Spleen (tissue), 11 donors: Measurements from ENCODE around the gene COBL. TPM values are rescaled to one million over a fixed set of nuclear protein-coding genes. Genes with fewer than 3 reads are reported as not detected.

ENCODE experiments used
- DNase-seq: peaks from one replicate; pipeline ENCODE4 v3.0.0-alpha.2; 2020
- H3K27ac ChIP-seq, 8 donors: fragments of 200-600 bp; sonication (generic) in 7 of 8; 1 replicate in 4 of 8; 2 replicates in 4 of 8; pipeline versions ENCODE4 v1.5.0 to v1.8.0; 2016 to 2021; ENCODE audit warnings: inconsistent platforms in 4 of 8, mild to moderate bottlenecking in 4 of 8, moderate library complexity in 1 of 8
- H3K27me3 ChIP-seq, 7 donors: fragments of 200-600 bp; sonication (generic) in 6 of 7; replicated peaks in 1 of 7; 1 replicate in 4 of 7; 2 replicates in 3 of 7; pipeline versions ENCODE4 v1.5.0 to v1.8.0; 2016 to 2021; ENCODE audit warnings: inconsistent platforms in 3 of 7, mild to moderate bottlenecking in 1 of 7
- H3K36me3 ChIP-seq, 6 donors: fragments of 200-600 bp; sonication (generic) in 5 of 6; 1 replicate in 4 of 6; 2 replicates in 2 of 6; pipeline versions ENCODE4 v1.5.0 to v1.8.0; 2016 to 2021; ENCODE audit warnings: inconsistent platforms in 2 of 6
- H3K4me1 ChIP-seq, 6 donors: fragments of 200-600 bp; sonication (generic) in 5 of 6; 1 replicate in 3 of 6; 2 replicates in 3 of 6; pipeline versions ENCODE4 v1.5.0 to v1.8.0; 2016 to 2021; ENCODE audit warnings: inconsistent platforms in 3 of 6
- H3K4me3 ChIP-seq, 8 donors: fragments of 200-600 bp; sonication (generic) in 7 of 8; 1 replicate in 4 of 8; 2 replicates in 4 of 8; pipeline versions ENCODE4 v1.5.0 to v1.8.0; 2016 to 2021; ENCODE audit warnings: inconsistent platforms in 4 of 8, mild to moderate bottlenecking in 4 of 8, moderate library complexity in 2 of 8
- H3K9me3 ChIP-seq, 8 donors: fragments of 200-600 bp; sonication (generic) in 7 of 8; 1 replicate in 4 of 8; 2 replicates in 4 of 8; pipeline versions ENCODE4 v1.5.0 to v1.8.0; 2016 to 2021; ENCODE audit warnings: inconsistent platforms in 4 of 8
- CTCF ChIP-seq, 11 experiments: fragments of 200-600 bp in 7 of 11; fragments of 450-650 bp in 4 of 11; sonication (generic) in 4 of 11; IDR thresholded peaks in 8 of 11; conservative IDR thresholded peaks in 3 of 11; 1 replicate in 7 of 11; 2 replicates in 4 of 11; pipeline versions ENCODE4 v1.4.0 to v1.8.0; 2016 to 2021; ENCODE audit warnings: antibody characterized with exemption in 11 of 11, inconsistent platforms in 4 of 11, mild to moderate bottlenecking in 1 of 11
- POLR2A ChIP-seq, 3 donors: fragments of 450-650 bp; IDR thresholded peaks; one replicate each; pipeline ENCODE4 v1.5.1; 2017; ENCODE audit warnings: antibody characterized with exemption in 3 of 3, mild to moderate bottlenecking in 1 of 3
- POLR2AphosphoS5 ChIP-seq, 3 donors: sonication (generic); formaldehyde crosslinking; IDR thresholded peaks; one replicate each; pipeline ENCODE4 v1.5.1; 2017; ENCODE audit warnings: antibody characterized with exemption in 3 of 3
- WGBS, 5 donors: extraction: QIAGEN DNeasy Blood & Tissue Kit in 3 of 5; methylation state at CpG; one replicate each; pipeline versions ENCODE4 v1.1.5 to v1.1.7; 2013 to 2018; 5-methylcytosine and 5-hydroxymethylcytosine counted together
- intact Hi-C: fragments of 100-400 bp; cut with DNase I; formaldehyde crosslinking; loops from one replicate; pipeline ENCODE4 v1.15.0; 2023; ENCODE audit warnings: low total_unique reads
- polyA plus RNA-seq, 3 donors: library from polyadenylated mRNA; stranded (reverse); fragments of 200-250 nt; gene quantifications; one replicate each; pipeline ENCODE4 v1.2.1, GENCODE V29; 2013
- total RNA-seq, 7 donors: library from RNA; depleted of rRNA in 3 of 7; stranded (reverse); fragments of >200 nt in 3 of 7; fragmentation: NEBNext Ultra II Directional in 4 of 7; extraction: Animal tissue kit (Norgen Biotek cat#: 25700) in 4 of 7; gene quantifications; one replicate each; pipeline versions ENCODE4 v1.1.0 to v1.2.1, GENCODE V29; 2016 to 2021
- donor health status: healthy with polysubstance abuse.
- donor health status: DM: no; HTN: no; CAD: no; lungs with moderate emphysema.
- donor health status: DM: no; HTN: no; CAD: no.
- donor health status: Bipolar disorder and iron deficiency.
- donor health status: healthy.
- donor health status: DM: no; HTN: no; CAD: no.
- donor health status: DM: yes; HTN: yes; CAD: no.

Gene COBL
- total and polyA plus RNA-seq, 10 donors, result 0.09 to 0.80 (median 0.57) TPM; not detected in 1

- intact Hi-C loops, result no loop called here
- no peaks in the 10 kb centered on the region for H3K36me3 ChIP-seq
- no peak overlapping the region for H3K4me3 ChIP-seq
- no peaks in the 10 kb centered on the region for H3K4me1 ChIP-seq
- no peak overlapping the region for H3K27ac ChIP-seq
- WGBS, 5 donors, result 66 to 80% (median 75%) methylated on average over 3 of the region's 3 CpGs
- H3K9me3 ChIP-seq, result peaks cover 0 to 24% (median 19%) of the 10 kb centered on the region in 8 donors
- no peak for DNase-seq
- H3K27me3 ChIP-seq, result no peaks in the 10 kb centered on the region
- TF ChIP-seq CTCF (IDR thresholded peaks at IDR 0.05 in 8 of 11, conservative IDR thresholded peaks at IDR 0.05 in 3 of 11) (no peak), POLR2A (IDR thresholded peaks at IDR 0.05) (no peak), POLR2AphosphoS5 (IDR thresholded peaks at IDR 0.05) (no peak)
Observed at GRCh38 chr7:51151455-51151854, 165.2 kb downstream of the COBL start.

- intact Hi-C loops, result no loop called here
- no peak for TF ChIP-seq POLR2A (IDR thresholded peaks at IDR 0.05)
- DNase-seq, result no peak
- Histone ChIP-seq H3K27ac (no peak overlapping the region), H3K4me3 (no peak overlapping the region), H3K9me3 (peaks cover 0 to 31% (median 23%) of the 10 kb centered on the region in 8 donors), H3K4me1 (no peaks in the 10 kb centered on the region), H3K27me3 (no peaks in the 10 kb centered on the region), H3K36me3 (no peaks in the 10 kb centered on the region)
- 87 to 98% (median 89%) methylated on average over 3 of the region's 3 CpGs for WGBS, 5 donors
Observed at GRCh38 chr7:51150193-51150592, 166.4 kb downstream of the COBL start.

DNA sequence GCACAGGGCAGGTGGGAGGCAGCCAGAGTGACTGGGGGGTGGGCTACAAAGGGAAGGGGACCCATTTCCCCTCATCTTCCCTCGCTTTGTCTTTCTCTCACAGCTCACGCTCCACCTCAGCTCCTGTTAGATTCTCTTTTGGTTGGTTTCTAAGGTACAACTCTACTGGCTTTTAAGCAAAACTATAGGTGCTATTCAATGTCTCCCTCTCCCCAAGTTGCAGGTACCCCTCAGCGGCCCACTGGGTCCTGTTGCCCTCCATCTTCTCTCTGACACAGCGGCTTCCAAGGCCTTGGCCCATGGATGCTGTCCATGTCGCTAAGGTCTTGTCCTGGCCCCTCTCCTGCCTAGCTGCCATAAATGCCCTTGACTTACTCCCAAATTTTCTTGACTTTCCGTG, 168.4 kb downstream of the COBL start:
- DNase-seq, result no peak
- H3K9me3 ChIP-seq, result peaks cover 0 to 31% (median 23%) of the 10 kb centered on the region in 8 donors
- 91 to 96% (median 92%) methylated on average over 6 of the region's 6 CpGs for WGBS, 5 donors
- intact Hi-C loops, result no loop called here
- TF ChIP-seq CTCF (IDR thresholded peaks at IDR 0.05 in 8 of 11, conservative IDR thresholded peaks at IDR 0.05 in 3 of 11), result no peak
- no peak for TF ChIP-seq POLR2A (IDR thresholded peaks at IDR 0.05)
- TF ChIP-seq POLR2AphosphoS5 (IDR thresholded peaks at IDR 0.05), result no peak
- no peak overlapping the region for H3K27ac ChIP-seq
- H3K4me1 ChIP-seq, result no peaks in the 10 kb centered on the region
- no peaks in the 10 kb centered on the region for H3K27me3 ChIP-seq
- H3K36me3 ChIP-seq, result no peaks in the 10 kb centered on the region
- H3K4me3 ChIP-seq, result no peak overlapping the region

GRCh38 chr7:51146816-51147586, 169.6 kb downstream of the COBL start:
- peaks cover 0 to 31% (median 23%) of the 10 kb centered on the region in 8 donors for H3K9me3 ChIP-seq
- H3K27me3 ChIP-seq, result no peaks in the 10 kb centered on the region
- H3K36me3 ChIP-seq, result no peaks in the 10 kb centered on the region
- H3K27ac ChIP-seq, result no peak overlapping the region
- 92 to 96% (median 95%) methylated on average over 7 of the region's 7 CpGs for WGBS, 5 donors
- intact Hi-C loops, result no loop called here
- TF ChIP-seq CTCF (IDR thresholded peaks at IDR 0.05 in 8 of 11, conservative IDR thresholded peaks at IDR 0.05 in 3 of 11), result no peak
- TF ChIP-seq POLR2AphosphoS5 (IDR thresholded peaks at IDR 0.05), result no peak
- no peak for TF ChIP-seq POLR2A (IDR thresholded peaks at IDR 0.05)
- no peak for DNase-seq
- H3K4me1 ChIP-seq, result no peaks in the 10 kb centered on the region
- no peak overlapping the region for H3K4me3 ChIP-seq
